A673 (cell line): ENCODE data around the gene FCRL6.

Experiments
- CTCF ChIP-seq: fragments of 300-800, 200-600 bp; sonication (generic); conservative IDR thresholded peaks from 2 replicates; pipeline ENCODE4 v1.5.1; 2017; ENCODE audit warnings: low read depth, mild to moderate bottlenecking, antibody characterized with exemption, low read length, moderate library complexity, mixed read lengths
- EZH2 ChIP-seq: fragments of 200-600 bp; sonication (generic); IDR thresholded peaks from 2 replicates; pipeline ENCODE4 v1.6.1; 2017; ENCODE audit warnings: borderline replicate concordance, low read depth, mild to moderate bottlenecking, mixed read lengths, antibody characterized with exemption, low read length; ENCODE audit not compliant: poor library complexity, severe bottlenecking

- TF ChIP-seq CTCF (peak; percentile 70), EZH2 (no peak)
These were observed 11.8 kb upstream of the FCRL6 start for GRCh38 chr1:159790237-159790917.
